ENCODE measurements around the gene CALM3.
"Not testable (repeated sequence)": the region's sequence is repeated elsewhere in the genome, so short reads cannot be mapped to it uniquely, and the experiment has no call there.

The CALM3 gene

DNA sequence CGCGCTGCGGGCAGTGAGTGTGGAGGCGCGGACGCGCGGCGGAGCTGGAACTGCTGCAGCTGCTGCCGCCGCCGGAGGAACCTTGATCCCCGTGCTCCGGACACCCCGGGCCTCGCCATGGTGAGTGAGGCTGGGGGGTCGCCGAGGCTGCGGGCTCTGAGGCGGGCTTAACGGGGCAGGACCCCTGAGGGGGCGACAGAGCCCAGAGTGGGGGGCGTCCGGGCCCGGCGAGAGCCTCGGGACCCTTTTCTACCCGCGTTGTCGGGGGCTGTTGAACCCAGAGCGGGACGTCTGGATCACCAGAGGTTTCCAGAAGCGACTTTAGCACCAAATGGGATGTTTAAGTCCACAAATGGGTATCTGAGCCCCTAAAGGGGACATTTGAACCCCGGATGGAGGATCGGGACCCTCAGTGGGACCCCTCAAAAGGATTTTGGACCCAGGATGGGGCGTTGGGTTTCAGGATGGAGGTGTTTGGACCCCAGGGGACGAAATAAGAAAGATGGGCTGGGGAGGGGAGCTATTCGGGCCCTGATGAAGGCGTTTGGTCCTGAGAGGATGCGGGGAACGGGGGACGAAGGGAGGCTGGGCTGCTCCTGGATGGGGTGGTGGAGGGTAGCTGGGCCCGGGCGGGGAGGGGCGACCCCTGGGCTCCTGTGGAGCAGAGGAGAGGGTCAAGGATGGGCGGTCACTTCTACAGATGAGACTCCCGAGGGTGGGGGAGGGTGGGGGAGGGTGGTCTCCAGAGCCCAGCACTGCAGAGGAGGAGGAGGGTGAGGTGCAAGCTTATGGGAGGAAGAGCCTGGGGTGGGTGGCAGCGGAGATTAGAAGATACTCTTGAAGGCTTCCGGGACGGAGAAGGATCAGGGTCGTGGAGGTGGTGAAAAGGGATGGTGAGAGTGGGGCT, at the start of gene CALM3:
CALM3 (plus strand) TSS at position 13 of the 907 bp plus-strand sequence; CDS start at position 118, 105 bp downstream.
- DNase-seq, result peak in 1 of 2 donors; percentile 49

DNA sequence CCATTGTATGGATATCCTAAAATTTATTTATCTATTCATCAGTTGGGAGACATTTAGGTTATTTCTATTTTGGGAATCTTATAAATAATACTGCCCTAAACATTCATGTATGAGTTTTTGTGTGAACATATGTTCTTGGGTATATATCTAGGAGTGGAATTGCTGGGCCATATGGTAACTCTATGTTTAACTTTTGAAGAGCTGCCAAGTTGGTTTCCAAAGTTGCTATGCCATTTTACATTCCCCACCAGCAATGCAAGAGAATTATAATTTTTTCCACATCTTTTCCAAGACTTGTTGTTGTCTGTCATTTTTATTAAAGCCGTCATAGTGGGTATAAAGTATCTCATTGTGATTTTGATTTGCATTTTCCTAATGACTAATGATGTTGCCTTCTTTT, 48.2 kb upstream of the CALM3 start:
- DNase-seq, result no peak

DNA sequence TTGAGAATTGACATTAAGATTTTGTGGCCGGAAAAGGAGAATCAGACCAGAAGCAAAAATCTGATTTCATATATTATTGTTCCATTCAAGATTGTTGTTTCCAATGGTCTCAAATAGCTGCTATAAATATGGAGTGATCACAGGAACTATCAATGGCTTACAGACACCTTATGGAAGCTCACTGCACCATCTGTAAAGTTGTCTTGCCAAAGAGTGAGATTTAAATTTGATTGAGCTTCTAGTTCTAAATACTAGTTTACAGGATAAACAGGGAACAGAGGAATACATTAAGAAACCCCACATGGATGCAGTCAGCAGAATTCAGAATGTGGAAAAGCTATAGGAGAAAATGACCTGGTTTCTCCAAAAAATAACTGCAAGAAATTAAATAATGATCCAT, 47.0 kb upstream of the CALM3 start:
- DNase-seq, result no peak

DNA sequence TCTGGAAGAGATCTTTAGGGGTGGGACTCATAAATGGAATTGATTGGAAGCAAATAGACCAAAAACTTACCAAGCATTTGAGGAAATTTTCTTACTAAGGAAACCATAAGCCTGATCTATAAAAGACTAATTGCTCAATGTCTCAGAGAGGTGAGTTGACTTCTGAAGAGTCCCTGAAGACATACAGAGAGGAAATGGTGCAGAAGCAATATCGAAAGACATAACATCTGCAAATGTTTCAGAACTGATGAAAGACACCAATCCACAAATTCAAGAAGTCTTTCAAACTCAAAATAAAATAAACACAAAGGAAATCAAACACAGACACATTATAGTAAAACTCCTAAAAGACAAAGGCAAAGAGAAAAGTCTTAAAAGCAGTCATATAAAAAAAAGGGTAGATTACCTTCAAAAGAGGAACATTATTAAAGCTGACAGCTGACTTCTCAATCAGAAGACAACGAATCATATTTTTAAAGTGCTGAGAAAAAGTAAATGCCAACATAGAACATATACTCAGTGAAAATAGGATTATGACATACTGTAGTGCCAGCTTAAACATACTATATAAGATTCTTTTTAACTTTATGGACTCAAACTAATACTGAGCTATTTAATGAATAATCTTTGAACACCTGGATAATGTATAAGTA, 45.4 kb upstream of the CALM3 start:
- DNase-seq, result peak in 1 of 2 donors; percentile 28

DNA sequence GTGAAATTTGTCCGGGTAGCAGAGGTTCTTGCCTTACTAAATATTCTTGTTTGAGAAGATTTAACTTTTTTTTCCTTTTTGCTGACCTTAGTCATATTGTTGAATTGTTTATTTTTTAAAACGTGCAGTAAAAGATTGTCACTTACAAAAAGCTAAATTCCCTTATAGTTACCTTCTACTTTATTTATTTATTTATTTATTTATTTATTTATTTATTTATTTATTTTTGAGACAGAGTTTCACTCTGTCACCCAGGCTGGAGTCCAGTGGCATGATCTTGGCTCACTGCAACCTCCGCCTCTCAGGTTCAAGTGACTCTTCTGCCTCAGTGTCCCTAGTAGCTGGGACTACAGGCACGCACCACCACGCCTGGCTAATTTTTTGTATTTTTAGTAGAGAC, 44.7 kb upstream of the CALM3 start:
- DNase-seq, result not testable (repeated sequence)

DNA sequence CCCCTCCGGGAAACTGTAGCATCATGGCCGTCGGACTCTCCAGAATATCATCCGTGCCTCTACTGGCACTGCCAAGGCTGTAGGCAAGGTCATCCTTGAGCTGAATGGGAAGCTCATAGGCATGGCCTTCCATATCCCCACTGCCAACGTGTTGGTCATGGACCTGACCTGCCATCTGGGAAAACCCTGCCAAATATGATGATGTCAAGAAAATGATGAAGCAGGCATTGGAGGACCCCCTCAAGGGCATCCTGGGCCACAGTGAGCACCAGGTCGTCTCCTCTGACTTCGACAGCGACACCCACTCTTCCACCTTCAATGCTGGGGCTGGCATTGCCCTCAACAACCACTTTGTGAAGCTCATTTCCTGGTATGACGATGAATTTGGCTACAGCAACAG, 41.9 kb upstream of the CALM3 start:
- DNase-seq, result no peak

DNA sequence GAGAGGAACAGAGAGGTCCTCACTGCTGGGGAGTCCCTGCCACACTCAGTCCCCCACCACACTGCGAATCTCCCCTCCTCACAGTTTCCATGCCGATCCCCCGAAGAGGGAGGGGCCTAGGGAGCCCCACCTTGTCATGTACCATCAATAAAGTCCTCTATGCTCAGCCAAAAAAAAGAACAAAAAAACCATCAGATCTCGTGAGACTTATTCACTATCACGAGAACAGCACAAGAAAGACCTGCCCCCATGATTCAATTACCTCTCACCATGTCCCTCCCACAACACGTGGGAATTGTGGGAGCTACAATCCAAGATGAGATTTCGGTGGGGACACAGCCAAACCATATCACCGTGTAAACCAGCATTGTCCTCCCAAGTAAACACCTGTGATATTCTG, 41.5 kb upstream of the CALM3 start:
- not testable (repeated sequence) for DNase-seq

DNA sequence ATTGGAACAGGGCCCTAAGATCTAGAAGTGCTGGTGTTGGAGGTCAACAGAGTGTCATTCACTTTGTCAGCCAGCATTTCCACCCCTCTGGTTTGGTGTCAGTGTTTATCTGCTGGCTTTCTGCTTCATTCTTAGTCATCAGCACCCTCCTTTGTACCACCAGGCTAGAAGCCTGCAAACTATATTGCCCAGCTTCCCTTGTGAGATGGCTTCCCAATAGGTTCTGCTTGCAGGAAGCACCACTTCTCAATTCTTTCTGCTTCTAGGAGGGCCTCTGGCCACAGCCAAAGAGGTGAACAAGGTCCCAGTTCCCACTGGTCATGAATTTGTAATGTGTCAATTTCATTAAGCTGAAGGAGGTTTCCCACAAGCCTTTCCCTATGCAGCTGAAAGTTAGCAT, 36.4 kb upstream of the CALM3 start:
- no peak for DNase-seq

DNA sequence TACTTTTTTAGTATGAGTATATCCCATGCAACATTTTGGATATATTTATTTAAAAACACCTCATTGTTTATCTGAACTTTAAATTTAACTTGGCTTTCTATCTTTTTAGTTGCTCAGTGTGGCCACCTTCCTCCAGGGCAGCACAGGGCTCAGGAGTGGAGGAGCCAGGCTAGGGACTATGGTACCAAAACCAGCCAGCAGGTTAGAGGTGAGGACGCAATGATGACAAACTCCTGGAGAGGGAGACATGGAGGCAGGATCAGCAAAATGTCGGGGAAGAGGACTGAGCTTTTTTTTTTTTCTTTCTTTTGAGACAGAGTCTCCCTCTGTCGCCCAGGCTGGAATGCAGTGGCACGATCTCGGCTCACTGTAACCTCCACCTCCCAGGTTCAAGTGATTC, 29.6 kb upstream of the CALM3 start:
- no peak for DNase-seq

DNA sequence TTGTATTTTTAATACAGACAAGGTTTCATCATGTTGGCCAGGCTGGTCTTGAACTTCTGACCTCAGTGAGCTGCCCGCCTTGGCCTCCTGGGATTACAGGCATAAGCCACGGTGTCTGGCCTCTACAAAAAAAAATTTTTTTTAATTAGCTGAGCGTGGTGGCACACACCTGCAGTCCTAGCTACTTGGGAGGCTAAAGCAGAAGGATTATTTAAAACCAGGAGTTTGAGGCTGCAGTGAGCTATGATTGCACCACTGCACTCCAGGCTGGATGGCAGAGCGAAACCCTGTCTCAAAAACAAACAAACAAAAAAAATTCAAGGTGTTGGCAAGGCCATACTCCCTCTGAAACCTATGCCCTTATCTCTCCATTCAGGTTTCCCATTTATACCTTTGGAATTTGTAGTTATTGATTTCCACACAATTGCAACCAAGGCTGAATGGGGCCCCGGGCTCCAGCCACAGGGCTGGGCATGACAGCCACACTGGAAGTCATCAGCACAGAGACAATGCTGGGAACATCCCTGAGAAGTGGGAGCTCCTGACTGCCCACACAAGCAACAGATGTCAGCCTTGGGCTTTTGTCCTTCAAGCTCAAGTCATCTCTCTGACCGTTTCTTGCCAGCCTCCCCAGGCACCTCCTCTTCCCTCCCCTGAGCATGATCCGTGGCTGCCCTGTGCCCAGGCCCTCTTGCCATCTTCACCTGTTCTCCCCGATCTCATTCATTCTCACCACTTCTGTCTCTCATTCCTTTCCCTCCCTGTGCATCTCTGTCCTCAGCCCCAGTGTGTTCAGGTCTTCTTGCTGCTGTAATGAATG, 27.2 kb upstream of the CALM3 start:
- DNase-seq, result no peak

DNA sequence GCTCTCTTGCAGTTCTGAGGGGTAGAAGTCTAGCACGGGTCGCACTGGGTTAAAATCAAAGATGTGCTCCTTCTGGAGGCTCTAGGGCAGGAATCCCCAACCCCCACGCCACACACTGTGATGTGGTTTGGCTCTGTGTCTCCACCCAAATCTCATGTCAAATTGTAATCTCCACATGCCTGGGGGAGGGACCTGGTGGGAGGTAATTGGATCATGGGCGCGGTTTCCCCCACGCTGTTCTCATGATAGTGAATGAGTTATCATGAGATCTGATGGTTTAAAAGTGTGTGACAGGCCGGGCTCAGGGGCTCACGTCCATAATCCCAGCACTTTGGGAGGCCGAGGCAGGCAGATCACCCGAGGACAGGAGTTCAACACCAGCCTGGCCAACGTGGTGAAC, 26.6 kb upstream of the CALM3 start:
- no peak for DNase-seq

DNA sequence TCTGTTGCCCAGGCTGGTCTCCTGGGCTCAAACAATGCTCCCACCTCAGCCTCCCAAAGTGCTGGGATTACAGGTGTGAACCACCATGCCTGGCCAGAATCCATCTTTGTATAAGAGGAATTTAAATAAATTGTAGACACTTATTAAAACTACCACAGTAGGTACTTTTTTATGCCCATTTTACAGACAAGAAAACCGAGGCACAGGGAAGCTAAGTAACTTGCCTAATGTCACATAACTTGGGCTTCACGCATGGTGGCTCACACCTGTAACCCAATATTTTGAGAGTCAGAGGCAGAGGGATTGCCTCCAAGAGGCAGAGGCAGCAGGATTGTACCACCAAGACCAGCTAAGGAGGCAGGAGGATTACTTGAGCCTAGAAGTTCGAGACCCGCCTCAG, 22.7 kb upstream of the CALM3 start:
- no peak for DNase-seq

DNA sequence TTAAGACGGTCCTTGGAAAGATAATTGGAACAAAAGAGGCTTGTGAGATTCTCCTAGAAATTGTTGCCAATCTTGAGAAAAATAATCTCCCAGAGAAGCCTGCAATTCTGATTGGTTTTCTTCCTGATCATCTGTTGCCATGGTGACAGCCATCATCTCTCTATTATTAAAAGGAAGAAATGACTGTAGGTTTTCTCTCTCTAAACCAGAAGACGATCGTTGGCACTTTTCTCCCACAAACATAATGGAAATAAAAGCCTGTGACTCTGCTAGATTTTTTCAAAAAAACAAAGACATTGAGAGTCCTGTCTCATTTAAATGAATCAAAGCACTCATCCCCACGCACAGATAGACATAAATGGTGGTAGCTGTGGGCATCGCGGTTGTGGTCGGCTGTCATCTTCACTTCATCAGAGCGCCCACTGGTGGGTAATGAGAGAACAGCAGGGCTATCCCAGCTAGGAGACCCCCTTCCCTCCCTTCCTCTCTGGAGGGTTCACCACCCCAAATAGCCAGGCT, 21.7 kb upstream of the CALM3 start:
- DNase-seq, result no peak

DNA sequence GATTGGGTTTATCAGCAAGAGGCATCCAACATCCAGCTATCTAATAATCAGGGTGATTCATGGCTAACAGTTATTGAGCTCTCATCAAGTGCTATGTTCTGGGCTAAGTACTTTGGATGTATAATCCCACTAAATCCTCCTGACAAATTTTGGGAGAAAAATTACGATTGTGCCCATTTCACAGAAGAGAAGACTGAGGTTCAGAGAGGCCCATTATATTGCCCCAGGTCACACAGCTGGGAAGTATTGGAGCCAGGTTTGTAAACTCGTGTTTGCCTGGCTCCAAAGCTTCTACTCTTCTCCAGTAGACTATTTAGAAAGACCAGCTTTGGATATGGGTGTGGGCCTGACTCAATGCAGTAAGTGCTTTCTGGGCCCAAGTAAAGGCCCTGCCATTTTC, 20.9 kb upstream of the CALM3 start:
- no peak for DNase-seq

DNA sequence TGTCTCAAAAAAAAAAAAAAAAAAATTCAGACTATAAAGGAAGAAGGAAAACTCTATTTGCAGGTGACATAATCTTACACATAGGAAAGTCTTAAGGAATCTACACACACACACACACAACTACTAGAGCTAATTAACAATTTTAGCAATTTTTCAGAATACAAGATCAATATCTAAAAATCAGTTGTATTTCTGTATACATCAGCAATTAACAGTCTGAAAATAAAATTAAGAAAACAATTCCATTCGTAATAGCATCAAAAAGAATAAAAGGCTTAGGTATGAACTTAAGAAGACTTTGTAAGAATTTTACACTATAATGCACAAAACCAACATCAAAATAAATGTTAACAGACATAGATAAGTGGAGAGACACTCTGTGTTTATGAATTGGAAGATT, 15.6 kb upstream of the CALM3 start:
- no peak for DNase-seq

DNA sequence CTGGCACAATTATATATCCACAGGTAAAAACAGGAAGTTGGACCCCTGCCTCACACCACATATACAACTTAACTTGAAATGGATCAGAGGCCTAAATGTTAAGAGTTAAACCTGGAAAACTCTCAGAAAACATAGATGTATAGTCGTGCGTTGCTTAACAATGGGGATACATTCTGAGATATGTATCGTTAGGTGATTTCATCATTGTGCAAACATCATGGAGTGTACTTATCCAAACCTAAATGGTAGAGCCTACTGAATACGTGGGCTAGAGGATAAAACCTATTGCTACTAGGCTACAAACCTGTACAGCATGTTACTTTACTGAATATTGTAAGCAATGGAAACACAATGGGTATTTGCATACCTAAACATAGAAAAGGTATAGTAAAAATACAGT, 14.8 kb upstream of the CALM3 start:
- DNase-seq, result no peak

DNA sequence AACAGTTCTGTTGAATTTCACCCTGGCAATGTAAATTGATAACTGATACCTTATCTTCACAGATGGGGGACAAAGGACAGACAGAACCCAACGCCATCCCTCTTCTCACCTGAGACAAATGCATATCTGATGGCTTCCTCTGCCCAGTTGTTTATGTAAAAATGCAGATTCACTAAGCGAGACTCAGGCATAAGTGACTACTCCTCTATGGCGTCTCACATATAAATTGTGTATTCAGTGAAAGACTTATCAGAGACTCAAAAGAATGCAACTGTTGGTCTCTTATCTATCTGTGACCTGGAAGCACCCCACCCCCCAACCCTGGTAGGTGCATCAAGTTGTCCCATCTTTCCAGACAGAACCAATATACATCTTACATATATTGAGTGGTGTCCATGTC, 13.3 kb upstream of the CALM3 start:
- DNase-seq, result no peak

DNA sequence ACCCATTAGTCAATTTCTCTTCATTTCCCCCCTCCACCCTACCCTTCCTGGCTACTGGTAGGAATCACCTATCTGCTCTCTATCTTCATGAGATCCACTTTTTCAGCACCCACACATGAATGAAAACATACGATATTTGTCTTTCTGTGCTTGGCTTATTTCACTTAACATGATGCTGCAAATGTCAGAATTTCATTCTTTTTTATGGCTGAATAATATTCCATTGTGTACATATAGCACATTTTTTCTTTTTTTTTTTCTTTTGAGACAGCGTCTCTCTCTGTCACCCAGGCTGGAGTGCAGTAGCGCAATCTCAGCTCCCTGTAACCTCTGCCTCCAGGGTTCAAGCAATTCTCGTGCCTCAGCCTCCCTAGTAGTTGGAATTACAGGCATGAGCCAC, 9.9 kb upstream of the CALM3 start:
- DNase-seq, result no peak

DNA sequence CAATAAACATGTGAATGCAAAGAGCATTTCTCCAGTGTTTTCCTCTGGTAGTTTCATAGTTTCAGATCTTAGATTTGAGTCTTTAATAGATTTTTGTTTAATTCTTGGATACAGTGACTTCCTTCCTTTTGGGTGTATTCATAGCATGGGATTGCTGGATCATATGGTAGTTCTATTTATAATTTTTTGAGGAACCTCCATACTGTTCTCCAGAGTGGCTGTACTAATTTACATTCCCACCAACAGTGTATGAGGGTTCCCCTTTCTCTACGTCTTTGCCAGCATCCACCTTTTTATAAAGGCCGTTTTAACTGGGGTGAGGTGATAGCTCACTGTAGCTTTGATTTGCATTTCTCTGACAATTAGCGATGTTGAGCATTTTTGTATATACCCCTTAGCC, 9.3 kb upstream of the CALM3 start:
- no peak for DNase-seq

DNA sequence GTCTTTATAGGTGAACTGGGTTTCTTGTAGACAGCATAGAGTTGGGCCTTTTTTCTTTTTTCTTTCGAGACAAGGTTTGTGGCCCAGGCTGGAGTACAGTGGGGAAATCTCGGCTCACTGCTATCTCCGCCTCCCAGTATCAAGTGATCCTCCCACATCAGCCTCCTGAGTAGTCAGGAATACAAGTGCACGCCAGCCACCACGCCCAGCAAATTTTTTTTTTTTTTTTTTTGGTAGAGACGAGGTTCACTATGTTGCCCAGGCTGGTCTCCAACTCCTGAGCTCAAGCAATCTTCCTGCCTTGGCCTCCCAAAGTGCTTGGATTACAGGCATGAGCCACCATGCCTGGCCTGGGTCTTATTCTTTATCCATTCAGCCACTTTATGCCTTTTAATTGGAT, 5.1 kb upstream of the CALM3 start:
- no peak for DNase-seq

DNA sequence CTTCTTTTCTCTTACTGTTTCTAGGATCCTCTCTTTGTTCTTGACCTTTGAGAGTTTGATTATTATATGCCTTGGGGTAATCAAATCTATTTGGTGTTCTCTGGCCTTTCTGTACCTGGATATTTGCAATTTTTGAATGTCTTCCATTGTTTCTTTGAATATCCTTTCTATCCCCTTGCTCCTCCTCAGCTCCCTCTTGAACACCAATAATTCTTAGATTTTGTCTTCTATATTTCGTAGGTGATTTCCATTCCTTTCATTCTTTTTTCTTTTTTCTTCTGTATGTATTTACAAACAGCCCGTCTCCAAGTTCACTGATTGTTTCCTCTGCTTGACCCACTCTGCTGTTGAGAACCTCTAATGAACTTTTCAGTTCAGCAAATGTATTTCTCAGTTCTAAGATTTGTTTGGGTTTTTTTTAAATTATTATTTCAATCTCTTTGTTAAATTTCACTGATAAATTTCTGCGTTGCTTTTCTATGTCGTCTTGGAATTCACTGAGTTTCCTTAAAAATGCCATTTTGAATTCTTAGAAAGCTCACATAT, 2.7 kb upstream of the CALM3 start:
- DNase-seq, result no peak

DNA sequence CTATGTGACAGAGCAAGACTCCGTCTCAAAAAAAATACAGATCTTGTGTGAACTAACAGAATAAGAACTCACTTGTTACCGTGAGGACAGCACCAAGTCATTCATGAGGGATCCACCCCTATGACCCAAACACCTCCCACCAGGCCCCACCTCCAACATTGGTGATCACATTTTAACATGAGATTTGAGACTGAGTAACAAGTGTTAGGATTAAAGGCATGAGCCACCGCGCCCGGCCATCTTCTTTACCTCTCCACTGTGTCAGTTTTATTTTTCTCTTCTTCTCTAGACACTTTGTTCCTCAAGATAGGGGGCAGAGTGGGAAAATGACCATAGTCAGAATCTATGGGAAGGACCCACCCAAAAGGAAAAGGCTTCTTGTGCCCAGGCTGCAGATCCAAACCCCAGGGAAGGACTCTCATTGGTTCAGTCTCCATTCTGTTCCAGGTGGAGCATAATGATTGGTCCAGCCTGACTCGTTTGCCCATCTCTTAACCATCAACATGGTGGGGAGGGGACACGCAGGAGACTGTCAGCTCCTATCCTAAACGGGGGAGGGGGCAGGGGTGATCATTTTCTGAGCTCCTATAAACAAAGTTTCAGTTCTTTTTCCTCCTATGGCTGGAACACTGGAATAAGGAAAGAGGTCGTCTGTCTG, 1.3 kb upstream of the CALM3 start:
- DNase-seq, result no peak

Measured in bone marrow (tissue), 2 donors.